Measurements from ENCODE around the gene EGFL7.

Gene EGFL7

DNA sequence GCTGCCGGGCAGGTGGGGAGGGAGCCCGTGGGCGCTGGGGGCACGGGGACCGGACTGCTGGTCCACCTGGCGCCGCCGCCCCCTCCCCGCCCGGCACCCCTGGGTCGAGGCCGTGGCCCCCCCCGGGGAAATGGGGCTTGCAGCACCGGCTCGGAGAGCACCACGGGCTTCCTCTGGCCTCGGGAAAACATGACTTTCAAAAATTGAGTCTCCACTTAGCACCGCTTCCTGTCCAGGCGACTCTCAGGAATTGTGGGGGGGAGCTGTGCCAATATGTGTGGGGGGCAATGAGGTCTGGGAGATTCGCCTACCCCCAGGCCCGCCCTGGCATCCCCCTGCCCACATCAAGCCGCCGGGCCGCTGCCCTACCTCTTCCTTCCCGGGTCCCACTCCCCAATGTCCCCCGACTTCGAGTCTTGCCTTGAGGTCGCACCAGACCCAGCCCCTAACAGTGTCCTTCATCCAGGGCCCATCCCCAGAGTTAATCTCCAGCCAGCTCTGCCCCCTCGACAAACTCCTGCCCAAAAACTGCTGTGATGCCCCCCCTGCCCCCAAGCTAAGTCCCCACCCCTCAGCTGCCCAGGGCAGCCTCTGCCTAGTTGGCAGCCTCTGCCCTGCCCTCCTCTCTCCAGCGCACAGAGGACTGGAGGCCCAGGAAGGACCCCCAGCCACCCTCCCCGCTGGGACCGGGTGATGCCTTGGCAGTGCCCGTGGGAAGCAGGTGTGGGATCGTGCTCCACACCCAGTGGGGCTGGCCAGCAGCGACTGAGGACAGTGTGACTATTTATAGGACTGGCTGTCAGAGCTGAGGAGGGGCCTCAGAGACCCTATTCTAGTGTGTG is 3.9 kb downstream of the EGFL7 start:
- POLR2A ChIA-PET = no interaction called here
- DNase-seq (ENCODE audit: extremely low spot score) = no peak
- TF ChIP-seq BHLHE40 (IDR thresholded peaks at IDR 0.05; ENCODE audit: borderline replicate concordance) (no peak), FOXA1 (IDR thresholded peaks at IDR 0.05) (no peak), ARNT (IDR thresholded peaks at IDR 0.05) (no peak), CTBP1 (IDR thresholded peaks at IDR 0.05; ENCODE audit: borderline replicate concordance) (no peak), FOXM1 (IDR thresholded peaks at IDR 0.05; ENCODE audit: borderline replicate concordance) (no peak), L3MBTL2 (conservative IDR thresholded peaks at IDR 0.05) (no peak), HDGF (IDR thresholded peaks at IDR 0.05; ENCODE audit: borderline replicate concordance) (no peak), FOXK2 (IDR thresholded peaks at IDR 0.05) (no peak), ZNF384 (IDR thresholded peaks at IDR 0.05) (no peak), NFRKB (IDR thresholded peaks at IDR 0.05) (no peak), SP1 (IDR thresholded peaks at IDR 0.05) (no peak), LEF1 (IDR thresholded peaks at IDR 0.05; ENCODE audit: borderline replicate concordance) (no peak), TARDBP (IDR thresholded peaks at IDR 0.05) (no peak), ELF4 (IDR thresholded peaks at IDR 0.05) (no peak), SUZ12 (IDR thresholded peaks at IDR 0.05) (no peak)
- TF ChIP-seq, protein P1, sequence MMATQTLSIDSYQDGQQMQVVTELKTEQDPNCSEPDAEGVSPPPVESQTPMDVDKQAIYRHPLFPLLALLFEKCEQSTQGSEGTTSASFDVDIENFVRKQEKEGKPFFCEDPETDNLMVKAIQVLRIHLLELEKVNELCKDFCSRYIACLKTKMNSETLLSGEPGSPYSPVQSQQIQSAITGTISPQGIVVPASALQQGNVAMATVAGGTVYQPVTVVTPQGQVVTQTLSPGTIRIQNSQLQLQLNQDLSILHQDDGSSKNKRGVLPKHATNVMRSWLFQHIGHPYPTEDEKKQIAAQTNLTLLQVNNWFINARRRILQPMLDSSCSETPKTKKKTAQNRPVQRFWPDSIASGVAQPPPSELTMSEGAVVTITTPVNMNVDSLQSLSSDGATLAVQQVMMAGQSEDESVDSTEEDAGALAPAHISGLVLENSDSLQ (IDR thresholded peaks at IDR 0.05) = no peak
- CTCF ChIA-PET = no interaction called here

DNA sequence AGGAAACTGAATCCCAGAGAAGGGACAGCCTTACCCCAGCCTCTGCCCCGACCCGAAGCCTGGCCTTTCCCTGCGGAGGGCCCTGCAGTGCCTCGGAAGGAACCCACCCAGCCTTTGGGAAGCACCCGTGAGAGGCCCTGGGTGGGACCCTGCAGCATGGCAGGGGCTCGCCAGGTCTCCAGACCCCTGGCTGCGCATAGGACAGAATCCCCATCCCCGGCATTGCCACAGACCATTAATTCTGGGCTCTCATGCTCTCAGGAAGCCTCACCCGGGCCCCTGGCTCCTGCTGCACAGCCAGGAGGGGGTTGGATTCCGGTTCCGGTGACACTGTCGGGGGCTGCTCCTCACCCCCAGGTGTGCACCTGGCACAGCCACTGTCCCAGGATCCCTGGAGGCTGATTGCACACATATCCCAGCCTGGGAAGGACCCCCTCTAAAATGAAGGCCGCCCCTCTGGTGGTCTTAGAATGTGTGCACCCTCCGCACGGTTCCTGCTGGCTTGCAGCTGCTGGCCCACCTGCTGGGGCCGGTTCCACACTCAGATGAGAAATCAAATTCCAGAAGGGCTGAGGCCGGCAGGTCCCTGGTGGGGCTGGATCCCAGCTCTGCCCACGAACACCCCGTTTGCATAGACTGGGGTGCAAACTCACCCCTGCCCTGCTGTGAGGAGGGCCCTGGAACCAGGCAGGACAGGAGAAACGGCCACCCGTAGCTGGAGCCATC is 4.7 kb downstream of the EGFL7 start:
- DNase-seq (ENCODE audit: extremely low spot score) = no peak
- CTCF ChIA-PET = no interaction called here
- TF ChIP-seq NFRKB (IDR thresholded peaks at IDR 0.05) = no peak
- POLR2A ChIA-PET = interaction anchor here (1.0 kb wide), 1 partner anchor 61 kb away, joined by 3 read pairs; no protein-coding TSS in a partner anchor

DNA sequence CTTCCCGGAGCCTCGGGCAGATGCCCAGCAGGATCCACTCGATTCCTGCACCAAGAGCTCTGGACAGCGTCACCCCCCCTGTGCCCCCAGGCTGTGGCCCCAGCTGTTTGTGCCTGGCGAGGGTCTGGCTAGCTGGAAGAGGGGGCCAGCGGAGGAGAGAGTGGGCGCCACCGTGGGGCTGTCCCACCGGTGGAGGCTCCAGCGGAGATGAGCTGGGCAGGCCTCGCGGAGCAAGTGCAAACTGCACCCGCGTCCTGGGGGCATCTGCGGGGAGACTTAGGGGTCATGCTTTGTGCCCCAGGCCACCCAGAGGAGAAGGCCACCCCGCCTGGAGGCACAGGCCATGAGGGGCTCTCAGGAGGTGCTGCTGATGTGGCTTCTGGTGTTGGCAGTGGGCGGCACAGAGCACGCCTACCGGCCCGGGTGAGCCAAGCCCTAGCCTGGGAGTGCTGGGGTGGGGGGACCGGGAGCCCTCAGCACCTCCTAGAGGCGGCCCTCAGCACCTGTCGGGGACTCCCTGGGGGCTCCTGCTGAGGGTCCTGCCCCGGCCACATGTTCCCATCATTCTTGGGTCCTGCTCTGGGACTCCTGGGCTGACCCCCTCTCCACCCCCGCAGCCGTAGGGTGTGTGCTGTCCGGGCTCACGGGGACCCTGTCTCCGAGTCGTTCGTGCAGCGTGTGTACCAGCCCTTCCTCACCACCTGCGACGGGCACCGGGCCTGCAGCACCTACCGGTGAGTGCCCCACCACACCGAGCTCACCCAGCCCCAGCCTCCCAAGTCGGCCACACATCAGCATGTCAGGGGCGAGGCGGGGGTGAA is 5.4 kb downstream of the EGFL7 start:
- no peak for TF ChIP-seq ELF4 (IDR thresholded peaks at IDR 0.05)
- no peak for TF ChIP-seq ZNF384 (IDR thresholded peaks at IDR 0.05)
- TF ChIP-seq NFRKB (IDR thresholded peaks at IDR 0.05) = no peak
- TF ChIP-seq FOXA1 (IDR thresholded peaks at IDR 0.05) = no peak
- TF ChIP-seq FOXK2 (IDR thresholded peaks at IDR 0.05) = no peak
- no peak for TF ChIP-seq SUZ12 (IDR thresholded peaks at IDR 0.05)
- TF ChIP-seq TARDBP (IDR thresholded peaks at IDR 0.05) = no peak
- TF ChIP-seq, protein P1 (IDR thresholded peaks at IDR 0.05) = no peak
- TF ChIP-seq CTBP1 (IDR thresholded peaks at IDR 0.05; ENCODE audit: borderline replicate concordance) = no peak
- TF ChIP-seq SP1 (IDR thresholded peaks at IDR 0.05) = no peak
- no peak for TF ChIP-seq BHLHE40 (IDR thresholded peaks at IDR 0.05; ENCODE audit: borderline replicate concordance)
- no peak for TF ChIP-seq ARNT (IDR thresholded peaks at IDR 0.05)
- no peak for TF ChIP-seq LEF1 (IDR thresholded peaks at IDR 0.05; ENCODE audit: borderline replicate concordance)
- no peak for TF ChIP-seq FOXM1 (IDR thresholded peaks at IDR 0.05; ENCODE audit: borderline replicate concordance)
- TF ChIP-seq HDGF (IDR thresholded peaks at IDR 0.05; ENCODE audit: borderline replicate concordance) = no peak
- TF ChIP-seq L3MBTL2 (conservative IDR thresholded peaks at IDR 0.05) = no peak
- CTCF ChIA-PET = interaction anchor here (1.1 kb wide), 1 partner anchor 59 kb away, joined by 3 read pairs; no protein-coding TSS in a partner anchor
- DNase-seq (ENCODE audit: extremely low spot score) = no peak
- POLR2A ChIA-PET = interaction anchor here (1.0 kb wide), 1 partner anchor 60 kb away, joined by 3 read pairs; no protein-coding TSS in a partner anchor

DNA sequence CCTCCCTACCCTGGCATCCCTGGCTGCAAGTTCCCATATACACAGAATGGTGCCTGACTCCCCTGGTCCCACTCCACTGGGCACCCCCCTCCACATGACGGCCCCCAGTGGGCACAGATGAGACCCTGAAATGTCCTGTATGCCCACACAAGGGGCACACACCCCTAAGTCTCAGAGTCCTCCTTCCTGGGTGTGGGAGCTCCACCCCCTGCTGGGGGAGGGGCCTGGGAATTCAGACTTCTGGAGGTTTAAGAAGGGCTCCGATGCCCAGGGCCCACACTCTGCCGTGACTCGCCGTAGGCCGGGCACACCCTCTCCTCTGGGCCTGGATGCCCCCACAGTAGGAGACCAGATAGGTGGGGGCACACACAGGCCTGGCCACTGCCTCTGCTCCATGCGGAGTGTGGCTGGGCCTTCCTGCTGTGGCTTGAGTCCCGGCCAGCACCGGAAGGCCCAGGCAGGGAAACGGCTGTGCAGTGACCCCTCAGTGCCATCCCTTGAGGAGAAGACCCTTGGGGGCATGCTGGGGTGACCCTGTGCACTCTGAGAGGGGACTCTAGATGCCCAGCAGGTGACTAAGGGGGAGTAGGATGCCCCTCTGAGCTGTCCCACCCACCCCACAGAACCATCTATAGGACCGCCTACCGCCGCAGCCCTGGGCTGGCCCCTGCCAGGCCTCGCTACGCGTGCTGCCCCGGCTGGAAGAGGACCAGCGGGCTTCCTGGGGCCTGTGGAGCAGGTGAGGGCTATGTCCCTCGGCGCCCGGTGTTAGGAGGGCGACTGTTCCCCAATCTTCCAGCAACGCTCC is 6.5 kb downstream of the EGFL7 start:
- DNase-seq (ENCODE audit: extremely low spot score) = no peak
- no peak for TF ChIP-seq FOXA1 (IDR thresholded peaks at IDR 0.05)
- no peak for TF ChIP-seq FOXM1 (IDR thresholded peaks at IDR 0.05; ENCODE audit: borderline replicate concordance)
- TF ChIP-seq L3MBTL2 (conservative IDR thresholded peaks at IDR 0.05) = no peak
- no peak for TF ChIP-seq LEF1 (IDR thresholded peaks at IDR 0.05; ENCODE audit: borderline replicate concordance)
- TF ChIP-seq NFRKB (IDR thresholded peaks at IDR 0.05) = no peak
- TF ChIP-seq BHLHE40 (IDR thresholded peaks at IDR 0.05; ENCODE audit: borderline replicate concordance) = no peak
- TF ChIP-seq FOXK2 (IDR thresholded peaks at IDR 0.05) = no peak
- no peak for TF ChIP-seq SUZ12 (IDR thresholded peaks at IDR 0.05)
- ChIA-PET POLR2A (no interaction called here), CTCF (interaction anchor here (1.1 kb wide), 1 partner anchor 58 kb away, joined by 3 read pairs; no protein-coding TSS in a partner anchor)

DNA sequence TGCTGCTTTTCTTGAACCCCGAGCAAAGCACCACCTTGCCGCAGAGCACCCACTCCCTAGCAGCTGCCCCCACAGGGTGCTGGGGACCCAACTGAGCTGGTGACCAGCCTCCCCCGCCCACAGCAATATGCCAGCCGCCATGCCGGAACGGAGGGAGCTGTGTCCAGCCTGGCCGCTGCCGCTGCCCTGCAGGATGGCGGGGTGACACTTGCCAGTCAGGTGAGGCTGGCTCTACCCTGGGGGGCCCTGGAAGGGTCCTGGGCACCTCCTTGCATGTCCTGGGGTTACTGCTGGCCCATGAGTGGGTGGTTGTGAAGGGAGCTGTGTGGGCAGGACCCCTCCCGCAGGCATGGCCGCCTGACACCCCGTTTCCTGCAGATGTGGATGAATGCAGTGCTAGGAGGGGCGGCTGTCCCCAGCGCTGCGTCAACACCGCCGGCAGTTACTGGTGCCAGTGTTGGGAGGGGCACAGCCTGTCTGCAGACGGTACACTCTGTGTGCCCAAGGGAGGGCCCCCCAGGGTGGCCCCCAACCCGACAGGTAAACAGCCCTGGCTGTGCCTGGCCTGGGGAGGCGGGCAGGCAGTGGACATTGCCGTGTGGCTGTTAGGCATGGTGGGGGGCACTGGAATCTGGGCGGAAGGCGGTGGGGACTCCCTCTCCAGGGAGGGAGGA is 7.2 kb downstream of the EGFL7 start:
- POLR2A ChIA-PET = no interaction called here
- CTCF ChIA-PET = no interaction called here
- no peak for DNase-seq (ENCODE audit: extremely low spot score)
- TF ChIP-seq BHLHE40 (IDR thresholded peaks at IDR 0.05; ENCODE audit: borderline replicate concordance) (no peak), CTBP1 (IDR thresholded peaks at IDR 0.05; ENCODE audit: borderline replicate concordance) (no peak), HDGF (IDR thresholded peaks at IDR 0.05; ENCODE audit: borderline replicate concordance) (no peak), FOXM1 (IDR thresholded peaks at IDR 0.05; ENCODE audit: borderline replicate concordance) (no peak), SUZ12 (IDR thresholded peaks at IDR 0.05) (no peak), ARNT (IDR thresholded peaks at IDR 0.05) (no peak), TARDBP (IDR thresholded peaks at IDR 0.05) (no peak), NFRKB (IDR thresholded peaks at IDR 0.05) (no peak), ZNF384 (IDR thresholded peaks at IDR 0.05) (no peak), FOXK2 (IDR thresholded peaks at IDR 0.05) (no peak), ELF4 (IDR thresholded peaks at IDR 0.05) (no peak), FOXA1 (IDR thresholded peaks at IDR 0.05) (no peak), L3MBTL2 (conservative IDR thresholded peaks at IDR 0.05) (no peak)
- TF ChIP-seq, protein P1 (IDR thresholded peaks at IDR 0.05) = no peak

Data from HEK293T (cell line).